GM20000 (cell line): ENCODE measurements around the gene RAPGEF1.

Experiments
- DNase-seq: peaks from one replicate; pipeline ENCODE4 v3.0.0; 2012; ENCODE audit warnings: low spot score
- CTCF ChIP-seq: IDR thresholded peaks from 2 replicates; pipeline ENCODE4 v1.5.1; 2012; ENCODE audit warnings: mild to moderate bottlenecking, control low read depth; ENCODE audit errors: extremely low read depth, missing control alignments

Gene RAPGEF1

GRCh38 chr9:131575946-131576853 is 163.7 kb downstream of the RAPGEF1 start:
- DNase-seq: no peak
- TF ChIP-seq CTCF: no peak

GRCh38 chr9:131574730-131575640 is 164.9 kb downstream of the RAPGEF1 start:
- DNase-seq: no peak
- TF ChIP-seq CTCF: no peak

- no peak for TF ChIP-seq CTCF
Observed at GRCh38 chr9:131567910-131568309, 172.0 kb downstream of the RAPGEF1 start.

GRCh38 chr9:131566158-131566557 is 173.7 kb downstream of the RAPGEF1 start:
- TF ChIP-seq CTCF: no peak
- no peak for DNase-seq

More at GRCh38 chr9:131567910-131568309, 172.0 kb downstream of the RAPGEF1 start:
- DNase-seq: no peak

- no peak for TF ChIP-seq CTCF
- DNase-seq: no peak
Observed at GRCh38 chr9:131565369-131565768, 174.5 kb downstream of the RAPGEF1 start.

- no peak for DNase-seq
- no peak for TF ChIP-seq CTCF
Observed at GRCh38 chr9:131562032-131562959, 177.6 kb downstream of the RAPGEF1 start.
